ENCODE results near the gene NTSR1. TPM values are rescaled to one million over a fixed set of nuclear protein-coding genes. Genes with fewer than 3 reads are reported as not detected.

NTSR1 gene
- total RNA-seq, 1 experiment from 2014 or later = 0.98 TPM

- DNase-seq (ENCODE audit: low read depth) = no peak
Observed at GRCh38 chr20:62770916-62771315, 62.3 kb downstream of the NTSR1 start.

- no peak for DNase-seq (ENCODE audit: low read depth)
Observed at GRCh38 chr20:62771396-62772102, 62.9 kb downstream of the NTSR1 start.

- DNase-seq (ENCODE audit: low read depth) = no peak
Observed at GRCh38 chr20:62772103-62772611, 63.5 kb downstream of the NTSR1 start.

GRCh38 chr20:62772619-62772989, 64.0 kb downstream of the NTSR1 start:
- DNase-seq (ENCODE audit: low read depth) = no peak

GRCh38 chr20:62772990-62773844, 64.6 kb downstream of the NTSR1 start:
- DNase-seq (ENCODE audit: low read depth) = peak; percentile 21

GRCh38 chr20:62773845-62774714, 65.4 kb downstream of the NTSR1 start:
- no peak for DNase-seq (ENCODE audit: low read depth)

DNA sequence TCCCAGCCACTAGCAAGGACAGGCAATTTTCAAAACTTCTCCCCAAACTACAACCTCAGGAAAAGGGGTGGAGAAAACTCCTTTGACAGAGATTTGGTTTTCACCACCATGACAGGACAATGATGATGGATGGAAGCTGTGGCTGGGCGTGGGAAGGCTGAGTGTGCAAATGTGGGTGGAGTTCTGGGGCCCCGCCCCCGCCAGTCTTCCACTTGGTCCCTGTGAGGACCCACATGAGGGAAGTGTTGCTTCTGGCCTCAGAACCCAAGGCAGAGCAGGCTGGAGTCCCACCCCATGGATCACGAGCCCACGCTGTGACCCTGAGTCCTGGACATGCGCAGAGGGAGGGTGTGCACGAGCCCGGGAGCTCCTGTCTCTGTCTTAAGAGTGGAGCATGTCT, 66.1 kb downstream of the NTSR1 start:
- DNase-seq (ENCODE audit: low read depth) = no peak

DNA sequence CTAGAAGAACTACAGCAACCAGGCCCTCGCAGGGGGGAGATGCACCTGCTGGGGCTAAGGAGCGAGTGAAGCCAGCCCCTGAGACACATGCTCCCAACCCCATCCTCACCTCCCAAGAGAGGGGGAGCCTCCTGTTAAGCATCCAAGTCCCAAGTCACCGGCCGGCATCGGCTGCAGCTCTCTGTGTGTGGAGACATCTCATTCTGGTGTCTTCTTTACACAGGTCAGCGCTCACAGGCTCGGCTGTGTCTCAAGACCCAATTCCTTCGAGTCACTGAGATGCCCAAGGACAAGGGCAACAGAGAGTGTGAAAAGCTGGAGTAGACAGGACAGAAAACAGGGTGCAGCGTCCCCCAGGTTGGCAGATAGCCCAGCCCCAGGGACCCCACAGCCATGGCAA, 66.6 kb downstream of the NTSR1 start:
- DNase-seq (ENCODE audit: low read depth) = no peak

DNA sequence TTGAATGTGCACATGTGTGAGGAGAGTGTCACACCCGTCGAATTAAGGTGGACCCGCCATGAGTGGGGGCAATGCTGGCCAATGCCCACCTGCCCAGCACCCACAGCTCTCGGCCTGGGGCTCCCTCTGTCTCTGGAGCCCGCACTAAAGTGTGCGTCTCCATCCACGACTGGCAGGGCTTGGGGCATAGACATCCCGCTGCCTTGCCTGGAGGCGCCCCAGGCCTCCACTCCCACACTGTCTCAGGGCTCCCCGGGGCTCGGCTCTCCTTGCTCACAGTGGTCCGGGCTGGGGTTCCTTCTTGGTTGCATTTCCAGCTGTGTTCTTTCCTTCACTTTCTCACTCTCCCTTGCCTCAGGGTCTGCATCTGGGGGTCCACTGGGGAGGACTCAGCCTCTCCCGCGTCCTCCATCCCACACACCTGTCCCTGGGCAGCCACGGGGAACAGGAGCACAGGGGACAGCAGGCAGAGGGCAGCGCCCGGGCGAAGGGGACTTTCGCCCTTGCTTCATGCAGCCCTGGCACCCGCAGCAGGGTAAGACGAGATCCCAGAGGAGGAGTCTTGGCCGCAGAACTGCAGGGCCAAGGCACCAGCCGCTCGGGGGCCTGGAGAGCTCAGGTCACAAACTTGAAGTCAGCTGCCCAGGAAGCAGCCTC, 67.5 kb downstream of the NTSR1 start:
- no peak for DNase-seq (ENCODE audit: low read depth)

DNA sequence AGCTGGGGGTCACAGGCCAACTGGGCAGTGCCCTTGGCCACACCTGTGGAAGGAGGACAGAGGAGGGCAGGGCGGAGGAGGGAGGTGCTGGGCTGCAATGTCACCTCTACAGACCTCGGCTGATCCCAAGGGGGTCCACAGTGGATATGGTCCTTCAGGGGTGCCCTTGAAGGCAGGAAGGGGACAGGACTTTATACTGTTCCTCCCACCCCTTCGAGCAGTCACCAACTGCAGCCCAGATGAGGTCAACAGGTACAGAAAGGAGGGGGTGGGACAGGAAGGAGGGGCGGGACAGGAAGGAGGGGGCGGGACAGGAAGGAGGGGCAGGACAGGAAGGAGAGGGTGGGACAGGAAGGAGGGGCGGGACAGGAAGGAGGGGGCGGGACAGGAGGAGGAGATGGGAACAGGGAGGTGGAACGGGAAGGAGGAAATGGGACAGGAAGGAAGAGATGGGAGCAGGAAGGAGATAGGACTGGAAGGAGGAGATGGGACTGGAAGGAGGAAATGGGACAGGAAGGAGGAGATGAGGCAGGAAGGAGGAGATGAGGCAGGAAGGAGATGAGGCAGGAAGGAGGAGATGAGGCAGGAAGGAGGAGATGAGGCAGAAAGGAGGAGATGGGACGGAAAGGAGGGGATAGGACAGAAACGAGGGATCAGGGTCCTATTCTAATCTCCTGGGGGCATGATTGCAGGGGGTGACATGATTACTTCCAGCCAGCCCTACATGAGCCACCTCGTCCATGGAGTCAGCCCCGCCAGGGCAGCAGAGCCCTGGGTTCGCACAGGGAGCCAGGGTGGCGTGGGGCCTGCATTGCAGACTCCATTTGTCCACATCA, 68.3 kb downstream of the NTSR1 start:
- DNase-seq (ENCODE audit: low read depth) = peak; percentile 36

- no peak for DNase-seq (ENCODE audit: low read depth)
Observed at GRCh38 chr20:62777528-62777830, 68.8 kb downstream of the NTSR1 start.

- DNase-seq (ENCODE audit: low read depth) = no peak
Observed at GRCh38 chr20:62778058-62778457, 69.4 kb downstream of the NTSR1 start.

- no peak for DNase-seq (ENCODE audit: low read depth)
Observed at GRCh38 chr20:62778601-62779416, 70.2 kb downstream of the NTSR1 start.

GRCh38 chr20:62779417-62779685, 70.7 kb downstream of the NTSR1 start:
- DNase-seq (ENCODE audit: low read depth) = no peak

GRCh38 chr20:62780204-62780603, 71.6 kb downstream of the NTSR1 start:
- no peak for DNase-seq (ENCODE audit: low read depth)

GRCh38 chr20:62780696-62781095, 72.1 kb downstream of the NTSR1 start:
- no peak for DNase-seq (ENCODE audit: low read depth)

- DNase-seq (ENCODE audit: low read depth) = no peak
Observed at GRCh38 chr20:62782149-62782892, 73.7 kb downstream of the NTSR1 start.

DNA sequence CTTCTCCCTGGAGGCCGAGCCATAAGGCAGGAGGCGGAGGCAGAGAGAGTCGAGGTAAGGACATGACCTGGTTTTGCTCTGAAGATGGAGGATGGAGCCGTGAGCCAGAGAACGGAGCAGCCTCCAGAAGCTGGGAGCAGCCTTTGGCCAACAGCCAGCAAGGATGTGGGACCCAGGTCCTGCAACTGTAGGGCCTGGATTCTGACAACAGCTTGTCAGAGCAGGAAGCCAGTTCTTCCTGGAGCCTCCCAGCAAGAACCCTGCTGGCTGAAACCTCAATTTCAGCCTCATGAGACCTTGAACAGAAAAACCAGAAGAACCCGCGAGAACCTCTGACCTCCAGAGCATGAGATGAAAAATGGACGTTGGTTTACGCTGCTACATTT, 74.2 kb downstream of the NTSR1 start:
- no peak for DNase-seq (ENCODE audit: low read depth)

DNA sequence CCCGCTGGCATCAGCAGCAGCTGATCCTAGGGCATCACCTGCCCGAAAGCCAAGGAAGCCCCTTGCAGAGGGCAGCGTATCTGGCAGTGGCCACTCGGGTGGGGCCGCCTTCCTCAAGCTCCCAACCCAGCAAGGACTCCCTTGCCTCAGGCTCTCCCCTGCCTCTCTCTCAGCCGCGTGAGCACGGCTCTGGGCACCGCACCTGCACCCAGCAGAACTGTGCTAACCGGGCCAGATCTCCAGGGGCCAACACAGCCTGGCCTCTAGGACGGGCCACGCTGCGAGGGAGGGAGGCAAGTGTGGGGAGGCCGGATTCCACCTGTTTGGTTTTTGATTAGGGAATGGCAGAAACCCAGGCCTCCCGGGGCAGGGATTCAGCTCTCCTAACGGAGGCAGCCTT, 75.9 kb downstream of the NTSR1 start:
- DNase-seq (ENCODE audit: low read depth) = no peak

All from LHCN-M2 (cell line).